Osteocyte (in vitro differentiated cells): Measurements from ENCODE around the gene SPAG9. TPM values are rescaled to one million over a fixed set of nuclear protein-coding genes. Genes with fewer than 3 reads are reported as not detected.
A peak's percentile ranks its signal among the peaks of the same experiment; 100 is the strongest.
"Not testable (repeated sequence)": the region's sequence is repeated elsewhere in the genome, so short reads cannot be mapped to it uniquely, and the experiment has no call there.

Experiments
- DNase-seq: peaks from one replicate; pipeline ENCODE4 v3.0.0; 2021; ENCODE audit warnings: mixed read lengths; ENCODE audit not compliant: unreplicated experiment; ENCODE audit errors: extremely low spot score
- H3K27ac Mint-ChIP-seq: one replicate; pipeline ENCODE4 v1.8.0; 2021; ENCODE audit warnings: mild to moderate bottlenecking, mixed read lengths; ENCODE audit not compliant: unreplicated experiment
- H3K27me3 Mint-ChIP-seq: one replicate; pipeline ENCODE4 v1.8.0; 2021; ENCODE audit warnings: mixed read lengths; ENCODE audit not compliant: unreplicated experiment
- H3K36me3 Mint-ChIP-seq: one replicate; pipeline ENCODE4 v1.8.0; 2021; ENCODE audit warnings: mixed read lengths; ENCODE audit not compliant: unreplicated experiment
- H3K4me1 Mint-ChIP-seq: one replicate; pipeline ENCODE4 v1.8.0; 2021; ENCODE audit warnings: mixed read lengths; ENCODE audit not compliant: unreplicated experiment
- H3K4me3 Mint-ChIP-seq: one replicate; pipeline ENCODE4 v1.8.0; 2021; ENCODE audit warnings: mild to moderate bottlenecking, moderate library complexity, mixed read lengths; ENCODE audit not compliant: unreplicated experiment
- H3K9me3 Mint-ChIP-seq: one replicate; pipeline ENCODE4 v1.8.0; 2021; ENCODE audit warnings: mixed read lengths; ENCODE audit not compliant: unreplicated experiment
- total RNA-seq: library from RNA; stranded (reverse); gene quantifications from 2 replicates; pipeline ENCODE4 v1.2.1, GENCODE V29; 2021
- TF ChIP-seq, protein P1 (sequence below): fragments of 200-600 bp; sonication (generic); IDR thresholded peaks from 2 replicates; pipeline ENCODE4 v1.5.0; 2021; ENCODE audit warnings: antibody characterized with exemption, mild to moderate bottlenecking, moderate library complexity

The SPAG9 gene
- total RNA-seq, 1 donor from 2014 or later = 100 TPM

DNA sequence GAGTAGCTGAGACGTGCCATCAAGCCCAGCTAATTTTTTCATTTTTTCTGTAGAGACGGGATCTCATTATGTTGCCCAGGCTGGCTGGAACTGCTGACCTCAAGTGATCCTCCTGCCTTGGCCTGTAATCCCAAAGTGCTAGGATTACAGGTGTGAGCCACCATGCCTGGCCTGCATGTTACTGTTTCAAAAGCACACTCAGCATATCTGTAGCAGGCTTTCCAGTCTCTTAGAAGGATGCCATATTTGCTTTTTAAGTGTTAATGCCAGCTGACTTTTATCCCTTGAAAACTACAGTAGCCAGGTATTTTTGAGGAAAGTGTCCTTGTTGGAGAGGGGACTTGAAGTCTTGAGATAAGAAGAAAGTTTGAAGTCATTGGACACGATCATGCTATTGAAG lies 15.3 kb upstream of the SPAG9 start:
- DNase-seq = no peak
- Mint-ChIP-seq H3K4me3 (no peak overlapping the region), H3K4me1 (peaks cover 12% of the 10 kb centered on the region), H3K9me3 (no peaks in the 10 kb centered on the region), H3K36me3 (no peaks in the 10 kb centered on the region), H3K27ac (no peak overlapping the region), H3K27me3 (no peaks in the 10 kb centered on the region)
- TF ChIP-seq, protein P1, sequence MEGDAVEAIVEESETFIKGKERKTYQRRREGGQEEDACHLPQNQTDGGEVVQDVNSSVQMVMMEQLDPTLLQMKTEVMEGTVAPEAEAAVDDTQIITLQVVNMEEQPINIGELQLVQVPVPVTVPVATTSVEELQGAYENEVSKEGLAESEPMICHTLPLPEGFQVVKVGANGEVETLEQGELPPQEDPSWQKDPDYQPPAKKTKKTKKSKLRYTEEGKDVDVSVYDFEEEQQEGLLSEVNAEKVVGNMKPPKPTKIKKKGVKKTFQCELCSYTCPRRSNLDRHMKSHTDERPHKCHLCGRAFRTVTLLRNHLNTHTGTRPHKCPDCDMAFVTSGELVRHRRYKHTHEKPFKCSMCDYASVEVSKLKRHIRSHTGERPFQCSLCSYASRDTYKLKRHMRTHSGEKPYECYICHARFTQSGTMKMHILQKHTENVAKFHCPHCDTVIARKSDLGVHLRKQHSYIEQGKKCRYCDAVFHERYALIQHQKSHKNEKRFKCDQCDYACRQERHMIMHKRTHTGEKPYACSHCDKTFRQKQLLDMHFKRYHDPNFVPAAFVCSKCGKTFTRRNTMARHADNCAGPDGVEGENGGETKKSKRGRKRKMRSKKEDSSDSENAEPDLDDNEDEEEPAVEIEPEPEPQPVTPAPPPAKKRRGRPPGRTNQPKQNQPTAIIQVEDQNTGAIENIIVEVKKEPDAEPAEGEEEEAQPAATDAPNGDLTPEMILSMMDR = no peak

DNA sequence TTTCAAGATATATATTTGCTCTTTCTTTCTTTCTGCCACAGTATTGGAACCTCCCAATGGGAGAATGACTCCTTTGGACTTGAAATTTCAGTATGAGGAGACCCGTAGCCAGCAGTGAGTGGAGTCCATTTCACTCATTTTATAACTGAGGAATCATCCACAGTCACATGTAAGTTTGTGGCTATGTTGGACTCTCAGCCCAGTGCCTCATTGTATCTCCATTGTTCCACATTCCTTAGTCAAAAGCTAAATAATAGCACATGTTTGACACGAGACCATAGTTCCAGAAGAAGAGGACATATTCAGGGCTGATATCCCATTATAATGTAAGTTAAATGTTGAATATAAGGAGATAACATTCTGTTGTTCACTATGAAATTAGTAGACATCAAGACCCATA lies 12.7 kb upstream of the SPAG9 start:
- Mint-ChIP-seq H3K9me3 (no peaks in the 10 kb centered on the region), H3K4me1 (peaks cover 12% of the 10 kb centered on the region), H3K4me3 (no peak overlapping the region), H3K27ac (peak overlapping the region; percentile 42), H3K27me3 (no peaks in the 10 kb centered on the region), H3K36me3 (no peaks in the 10 kb centered on the region)
- no peak for DNase-seq
- TF ChIP-seq, protein P1 = no peak

DNA sequence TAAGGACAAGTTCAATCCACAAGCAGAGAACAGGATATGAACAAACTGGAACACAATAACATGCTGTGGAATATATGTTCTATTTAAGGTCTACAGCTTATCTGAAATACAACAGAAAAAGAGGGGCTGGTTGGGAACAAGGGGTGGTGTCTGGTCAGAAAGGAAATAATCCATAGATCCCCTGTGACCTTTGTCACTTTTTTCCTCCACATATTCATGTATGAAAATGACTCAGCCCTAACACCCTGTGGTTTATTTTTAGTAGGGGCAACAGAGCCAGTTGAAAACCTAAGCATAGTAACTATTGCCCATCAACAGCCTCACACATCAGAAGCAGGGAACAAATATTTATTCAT lies 12.3 kb upstream of the SPAG9 start:
- Mint-ChIP-seq H3K9me3 (no peaks in the 10 kb centered on the region), H3K4me3 (no peak overlapping the region), H3K4me1 (peaks cover 12% of the 10 kb centered on the region), H3K27ac (peak overlapping the region; percentile 42), H3K27me3 (no peaks in the 10 kb centered on the region), H3K36me3 (no peaks in the 10 kb centered on the region)
- TF ChIP-seq, protein P1 = no peak
- no peak for DNase-seq

DNA sequence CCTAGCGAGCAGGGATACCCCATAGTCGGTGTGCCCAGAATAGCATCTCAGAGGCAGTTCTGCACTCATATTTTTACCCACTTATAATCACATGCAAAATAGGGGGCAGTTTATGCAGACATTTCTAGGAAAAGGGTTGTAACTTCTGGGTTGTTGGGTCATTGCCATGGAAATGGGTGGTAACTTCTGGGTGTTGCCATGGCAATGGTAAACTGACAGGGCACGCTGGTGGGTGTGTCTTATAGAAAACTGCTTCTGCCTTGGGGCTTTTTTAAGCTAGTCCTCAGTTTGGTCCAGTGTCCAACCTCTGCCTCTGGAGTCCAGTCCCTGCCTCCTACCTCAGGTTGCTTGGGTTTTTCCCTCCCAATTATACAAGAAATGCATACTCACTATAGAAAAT lies 7.4 kb upstream of the SPAG9 start:
- Mint-ChIP-seq H3K36me3 (no peaks in the 10 kb centered on the region), H3K9me3 (no peaks in the 10 kb centered on the region), H3K27me3 (no peaks in the 10 kb centered on the region), H3K27ac (no peak overlapping the region), H3K4me3 (no peak overlapping the region), H3K4me1 (peaks cover 17% of the 10 kb centered on the region)
- TF ChIP-seq, protein P1 = no peak
- no peak for DNase-seq

DNA sequence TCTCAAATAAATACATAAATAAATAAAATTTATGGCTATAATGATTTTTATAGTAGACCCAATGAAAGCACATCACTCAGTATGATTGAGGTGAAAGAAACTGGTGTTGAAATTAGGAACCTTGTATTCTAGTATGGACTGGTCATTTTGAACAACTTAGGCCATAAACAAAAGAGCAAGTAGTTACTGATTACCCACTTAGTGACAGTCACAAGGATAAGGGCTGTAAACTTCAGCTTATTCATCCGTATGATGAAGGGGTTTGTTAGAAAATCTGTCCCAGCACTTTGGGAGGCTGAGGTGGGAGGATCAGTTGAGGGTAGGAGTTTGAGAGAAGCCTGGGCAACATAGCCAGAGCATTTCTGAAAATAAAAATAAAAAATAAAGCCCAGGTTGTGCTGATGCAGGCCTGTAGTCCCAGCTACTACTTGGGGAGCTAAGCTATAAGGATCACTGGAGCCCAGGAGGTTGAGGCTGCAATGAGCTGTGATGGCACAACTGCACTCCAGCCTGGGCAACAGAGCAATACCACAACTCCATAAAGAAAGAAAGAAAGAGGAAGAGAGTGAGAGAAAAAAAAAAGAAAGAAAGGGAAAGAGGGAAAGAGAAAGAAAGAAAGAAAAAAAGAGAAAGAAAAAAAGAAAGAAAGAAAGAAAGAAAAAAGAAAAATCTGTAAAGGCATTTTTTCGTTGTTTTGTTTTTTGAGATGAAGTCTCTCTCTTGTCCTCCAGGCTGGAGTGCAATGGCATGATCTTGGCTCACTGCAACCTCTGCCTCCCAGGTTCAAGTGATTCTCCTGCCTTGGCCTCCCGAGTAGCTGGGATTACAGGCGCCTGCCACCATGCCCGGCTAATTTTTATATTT lies 4.2 kb upstream of the SPAG9 start:
- no peak for DNase-seq
- Mint-ChIP-seq H3K27me3 (no peaks in the 10 kb centered on the region), H3K9me3 (no peaks in the 10 kb centered on the region), H3K4me1 (peaks cover 29% of the 10 kb centered on the region), H3K36me3 (no peaks in the 10 kb centered on the region), H3K4me3 (no peak overlapping the region), H3K27ac (no peak overlapping the region)
- TF ChIP-seq, protein P1 = no peak

DNA sequence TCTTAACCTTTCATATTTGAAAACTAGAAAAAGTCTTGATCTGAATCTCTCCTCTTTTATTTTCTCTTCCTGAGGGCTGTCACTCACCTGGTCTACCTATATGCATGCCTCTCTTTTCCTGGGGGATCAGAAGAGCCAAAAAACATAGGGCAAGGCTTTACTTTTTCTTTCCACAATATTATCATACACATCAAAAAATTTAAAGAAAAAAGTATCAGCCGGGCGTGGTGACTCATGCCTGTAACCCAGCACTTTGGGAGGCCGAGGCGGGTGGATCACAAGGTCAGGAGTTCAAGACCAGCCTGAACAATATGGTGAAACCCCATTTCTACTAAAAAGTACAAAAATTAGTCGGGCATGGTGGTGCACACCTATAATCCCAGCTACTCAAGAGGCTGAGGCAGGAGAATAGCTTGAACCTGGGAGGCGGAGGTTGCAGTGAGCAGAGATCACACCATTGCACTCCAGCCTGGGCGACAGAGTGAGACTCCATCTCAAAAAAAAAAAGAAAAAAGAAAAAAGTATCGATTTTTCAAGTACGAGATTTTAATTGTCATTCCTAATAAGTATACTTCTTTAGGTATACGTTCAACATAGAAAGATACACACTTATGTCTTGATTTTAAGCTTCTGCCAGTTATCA lies 1.9 kb upstream of the SPAG9 start:
- H3K4me3 Mint-ChIP-seq = peak overlapping the region; percentile 82
- H3K36me3 Mint-ChIP-seq, DNase-seq, H3K27me3 Mint-ChIP-seq, H3K9me3 Mint-ChIP-seq: not testable (repeated sequence)
- peak overlapping the region; percentile 100 for H3K27ac Mint-ChIP-seq
- H3K4me1 Mint-ChIP-seq = peaks cover 50% of the 10 kb centered on the region
